NCI-H1105 (cell line): ENCODE measurements around the gene HOXC9.

ENCODE experiments used
- DNase-seq: peaks from one replicate; lab custom pipeline; 2025; lab: John Stamatoyannopoulos, UW

Gene HOXC9

GRCh38 chr12:53963434-53964314, 36.3 kb upstream of the HOXC9 start:
- DNase-seq, result no peak

- DNase-seq, result no peak
These were observed 35.6 kb upstream of the HOXC9 start for GRCh38 chr12:53964315-53964713.

GRCh38 chr12:53965281-53966084, 34.5 kb upstream of the HOXC9 start:
- no peak for DNase-seq

- DNase-seq, result no peak
These were observed 33.9 kb upstream of the HOXC9 start for GRCh38 chr12:53966085-53966384.

- DNase-seq, result no peak
These were observed 33.4 kb upstream of the HOXC9 start for GRCh38 chr12:53966385-53967133.

GRCh38 chr12:53967421-53967925, 32.5 kb upstream of the HOXC9 start:
- DNase-seq, result no peak

- DNase-seq, result no peak
These were observed 31.5 kb upstream of the HOXC9 start for GRCh38 chr12:53968214-53969127.

GRCh38 chr12:53969588-53970259, 30.2 kb upstream of the HOXC9 start:
- DNase-seq, result no peak

- DNase-seq, result no peak
These were observed 29.5 kb upstream of the HOXC9 start for GRCh38 chr12:53970451-53970850.

- DNase-seq, result no peak
These were observed 28.8 kb upstream of the HOXC9 start for GRCh38 chr12:53971129-53971528.

GRCh38 chr12:53971686-53972085, 28.3 kb upstream of the HOXC9 start:
- no peak for DNase-seq

GRCh38 chr12:53972152-53972702, 27.7 kb upstream of the HOXC9 start:
- no peak for DNase-seq

- DNase-seq, result no peak
These were observed 27.2 kb upstream of the HOXC9 start, which contains the start of gene HOXC11 for GRCh38 chr12:53972722-53973235. Gene HOXC11, plus strand, starts transcription at chr12:53973126. Its CDS starts 116 bp downstream, at chr12:53973242.

GRCh38 chr12:53973236-53974042, 26.5 kb upstream of the HOXC9 start:
- DNase-seq, result no peak

GRCh38 chr12:53974084-53975063, 25.6 kb upstream of the HOXC9 start, which contains the start of gene HOTAIR:
Gene HOTAIR, minus strand, starts transcription at chr12:53974954.
- DNase-seq, result no peak

GRCh38 chr12:53975064-53975471, 24.9 kb upstream of the HOXC9 start:
- DNase-seq, result no peak

- no peak for DNase-seq
These were observed 24.3 kb upstream of the HOXC9 start for GRCh38 chr12:53975479-53976152.
